Activated CD4-positive, alpha-beta T cell treated with anti-CD3 and anti-CD28 coated beads for 1 hour (primary cell): ENCODE measurements around the gene GOT1.

Experiments
- DNase-seq: peaks from one replicate; pipeline ENCODE4 v3.0.0-alpha.2; 2020

Gene GOT1

GRCh38 chr10:99430451-99431189 is at the start of gene GOT1:
TSS of gene GOT1 (minus strand) at chr10:99430624. CDS start at chr10:99430565, 59 bp downstream.
- DNase-seq, result peak; percentile 89

GRCh38 chr10:99470327-99470726 is 39.9 kb upstream of the GOT1 start:
- no peak for DNase-seq

DNA sequence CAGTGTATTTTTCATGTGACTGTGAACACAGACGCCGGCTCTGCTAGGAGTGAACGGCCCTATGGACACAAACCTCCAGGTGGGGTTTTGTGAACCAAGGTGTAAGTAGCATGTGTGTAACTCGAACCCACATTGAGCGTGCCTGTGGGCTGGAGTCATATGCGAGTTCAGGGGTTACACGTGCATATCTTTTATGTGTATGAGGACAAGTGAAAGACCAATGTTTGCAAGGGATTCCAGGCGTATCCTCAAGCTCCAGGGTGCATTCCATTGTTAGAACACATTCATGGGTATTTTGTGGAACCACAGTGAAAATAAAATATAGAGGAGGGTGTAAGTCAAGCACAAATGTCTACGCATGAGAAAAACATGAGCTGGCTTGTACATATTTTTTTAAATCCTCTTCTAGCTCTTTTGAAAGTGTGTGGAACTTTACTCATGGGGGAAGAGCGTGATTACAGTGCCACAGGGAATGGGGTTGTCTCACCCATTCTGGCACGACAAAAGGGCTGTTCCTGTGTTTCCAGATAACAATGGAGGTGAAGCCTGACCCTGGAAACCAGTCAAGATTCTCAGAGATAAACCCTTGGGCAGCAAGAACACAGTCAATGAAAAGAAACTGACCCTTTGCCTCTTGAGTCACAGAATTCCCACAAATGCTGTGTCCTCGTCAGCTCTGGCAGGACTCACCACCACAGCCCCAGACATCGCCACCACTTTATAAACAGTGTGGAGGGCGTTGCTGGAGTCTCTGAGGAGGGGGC is 37.0 kb upstream of the GOT1 start:
- no peak for DNase-seq

- DNase-seq, result no peak
Observed at GRCh38 chr10:99466632-99467223, 36.3 kb upstream of the GOT1 start.

DNA sequence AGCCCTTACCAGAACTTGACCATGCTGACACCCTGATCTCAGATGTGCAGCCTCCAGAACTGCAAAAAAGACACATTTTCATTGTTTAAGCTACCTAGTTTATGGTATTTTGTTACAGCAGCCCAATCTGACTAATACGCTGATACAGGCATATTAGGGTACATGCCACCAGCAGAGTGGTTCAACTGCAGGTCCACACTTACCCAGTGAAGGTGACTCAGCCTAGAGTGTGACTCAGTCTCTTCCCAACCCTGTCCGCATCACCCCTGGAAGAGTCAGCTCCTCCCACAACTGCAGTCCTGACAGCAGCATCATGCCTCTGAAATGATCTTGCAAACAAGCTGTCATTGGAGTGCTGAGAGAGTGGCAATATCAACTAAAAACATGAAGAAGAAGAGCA is 30.8 kb upstream of the GOT1 start:
- no peak for DNase-seq

DNA sequence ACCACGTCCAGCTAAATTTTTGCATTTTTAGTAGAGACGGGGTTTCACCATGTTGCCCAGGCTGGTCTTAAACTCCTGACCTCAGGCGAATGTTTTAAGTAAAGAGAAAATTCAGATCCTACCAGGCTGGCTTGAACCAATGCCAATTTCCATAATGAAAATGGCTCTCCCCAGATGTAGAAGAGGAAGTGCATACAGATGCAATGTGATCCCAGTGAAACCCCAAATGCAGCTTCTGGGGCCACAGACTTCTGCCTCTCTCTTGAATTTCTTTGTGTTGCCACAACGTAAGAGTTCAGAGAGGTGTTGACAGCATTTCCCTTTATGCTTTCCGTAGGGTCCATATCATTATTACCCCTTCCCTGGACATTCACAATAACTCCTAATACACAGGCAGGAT is 29.6 kb upstream of the GOT1 start:
- DNase-seq, result no peak

GRCh38 chr10:99459217-99459616 is 28.8 kb upstream of the GOT1 start:
- DNase-seq, result no peak

GRCh38 chr10:99457813-99458212 is 27.4 kb upstream of the GOT1 start:
- no peak for DNase-seq

DNA sequence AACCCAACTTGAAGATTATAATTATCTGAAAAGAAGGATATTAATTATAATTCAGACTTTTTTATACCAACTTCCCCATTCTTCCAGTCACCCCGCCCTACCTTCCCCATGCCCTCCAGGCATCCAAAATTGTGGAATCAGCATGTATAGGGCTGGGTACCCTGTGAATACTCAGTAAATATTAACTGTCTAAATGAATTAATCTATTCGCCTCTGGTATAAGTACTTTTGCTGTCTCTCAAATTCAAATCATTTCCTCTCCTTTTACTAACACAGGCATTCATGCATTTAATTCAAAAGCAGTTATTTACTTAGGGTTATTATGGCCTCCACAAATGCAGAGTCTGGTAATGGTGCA is 26.5 kb upstream of the GOT1 start:
- DNase-seq, result no peak

DNA sequence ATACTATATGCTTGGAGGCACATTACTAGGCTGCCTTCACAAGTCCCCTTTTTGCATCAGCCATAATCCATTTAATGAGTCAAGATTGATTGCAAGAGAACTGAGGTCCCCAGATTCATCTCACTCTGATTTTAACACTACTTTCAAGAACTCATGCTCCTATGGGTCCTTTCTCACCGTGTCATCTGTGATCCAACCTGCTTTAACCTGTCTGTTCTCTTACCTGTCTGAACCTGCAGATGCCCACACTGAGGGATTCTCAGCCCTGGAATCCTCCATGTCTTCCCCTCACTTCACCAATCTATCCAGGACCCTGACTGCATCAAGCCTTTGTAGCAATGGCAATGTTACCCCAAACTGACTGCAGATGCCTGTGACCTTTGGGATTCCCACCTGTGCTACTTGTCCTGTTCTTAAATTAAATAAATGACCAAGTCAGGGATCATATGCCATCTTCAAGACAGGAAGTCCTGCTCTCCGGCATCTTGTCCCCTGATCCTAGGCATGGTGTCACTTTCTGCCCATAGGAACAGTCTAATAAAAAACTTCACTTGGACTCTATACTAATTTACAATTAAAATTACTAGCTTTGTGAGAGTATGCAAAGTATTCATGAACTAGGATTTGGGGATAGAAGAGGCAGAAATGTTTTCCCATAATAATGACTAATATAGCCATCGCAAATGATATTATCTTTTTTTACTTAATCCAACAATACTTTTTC is 25.9 kb upstream of the GOT1 start:
- DNase-seq, result no peak

GRCh38 chr10:99451981-99452380 is 21.6 kb upstream of the GOT1 start:
- no peak for DNase-seq

GRCh38 chr10:99451499-99451788 is 21.0 kb upstream of the GOT1 start:
- no peak for DNase-seq

DNA sequence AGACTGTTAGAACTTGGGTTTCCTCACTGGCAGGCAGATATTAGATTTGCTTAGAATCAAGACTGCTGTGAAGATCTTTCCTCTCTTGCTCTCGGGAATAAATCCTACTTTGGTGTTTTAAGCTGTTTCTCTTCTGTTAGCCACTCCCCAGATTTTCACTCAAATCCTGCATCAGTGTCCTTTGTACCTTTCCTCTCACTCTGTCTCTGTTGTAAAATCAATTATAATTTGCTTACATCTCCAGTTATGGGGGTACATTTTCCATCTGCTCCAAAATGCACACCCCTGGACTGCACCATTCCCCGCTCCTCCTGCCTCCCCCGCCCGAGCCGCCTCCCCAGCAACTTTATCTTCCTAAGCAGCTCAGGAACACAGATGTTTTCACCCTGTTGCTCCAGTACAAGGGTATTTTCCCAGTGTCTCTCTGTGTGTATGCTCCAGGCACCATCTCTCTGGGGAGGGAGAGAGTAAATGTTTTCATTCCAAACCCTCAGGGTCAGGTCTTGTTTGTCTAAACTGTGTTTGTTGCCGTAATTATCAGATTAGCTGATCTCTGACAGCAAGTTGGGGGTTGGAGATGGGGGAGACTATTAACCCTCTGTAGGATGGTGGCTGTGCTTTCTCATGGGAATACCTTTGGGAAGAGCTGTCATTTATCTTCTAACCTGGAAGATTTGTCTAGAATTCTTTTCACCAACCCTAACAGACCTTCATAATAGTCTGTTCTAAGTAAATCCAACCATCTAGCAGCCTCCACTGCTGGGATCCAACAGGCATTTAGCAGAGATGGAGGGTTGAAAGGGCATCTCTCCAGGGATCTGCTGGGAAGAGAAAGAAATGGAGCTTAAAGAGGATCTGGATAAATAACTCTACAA is 20.4 kb upstream of the GOT1 start:
- no peak for DNase-seq

DNA sequence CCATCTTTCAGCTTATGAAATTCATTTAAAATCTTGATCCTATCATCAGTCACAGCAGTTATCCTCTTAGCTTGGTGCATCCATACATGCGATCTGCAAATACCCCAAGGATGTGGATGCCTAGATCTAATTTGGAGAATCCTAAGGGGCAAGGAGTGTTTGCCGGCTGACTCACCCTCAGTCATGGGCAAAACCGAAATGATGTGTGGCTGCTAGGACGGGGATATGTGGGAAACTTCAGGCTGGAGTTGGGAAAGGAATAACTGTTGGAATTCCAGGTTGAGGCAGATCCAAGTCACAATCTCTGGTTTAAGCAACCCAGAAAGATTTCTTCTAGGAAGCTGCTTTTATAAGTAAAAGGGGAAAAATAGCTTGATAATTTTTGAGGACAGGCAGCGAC is 19.7 kb upstream of the GOT1 start:
- DNase-seq, result no peak

DNA sequence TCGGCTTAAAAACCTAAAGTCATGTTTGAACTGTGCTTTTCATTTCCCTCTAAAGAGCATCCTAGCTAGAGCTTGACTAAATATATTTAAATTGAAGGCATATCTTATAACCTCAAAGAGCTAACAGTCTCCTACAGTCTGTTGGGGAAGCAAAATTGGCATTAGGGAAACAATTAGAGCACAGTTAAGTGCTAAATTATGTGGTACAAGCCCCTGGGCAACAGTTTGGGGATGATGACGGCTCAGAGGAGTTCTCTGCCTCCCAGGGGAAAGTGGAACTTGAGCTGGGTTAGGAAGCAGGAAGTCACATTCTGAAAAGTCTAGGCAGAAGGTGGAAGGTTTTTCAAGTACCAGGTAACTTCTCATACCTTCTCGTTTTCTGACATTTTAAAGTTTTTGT is 18.6 kb upstream of the GOT1 start:
- no peak for DNase-seq

DNA sequence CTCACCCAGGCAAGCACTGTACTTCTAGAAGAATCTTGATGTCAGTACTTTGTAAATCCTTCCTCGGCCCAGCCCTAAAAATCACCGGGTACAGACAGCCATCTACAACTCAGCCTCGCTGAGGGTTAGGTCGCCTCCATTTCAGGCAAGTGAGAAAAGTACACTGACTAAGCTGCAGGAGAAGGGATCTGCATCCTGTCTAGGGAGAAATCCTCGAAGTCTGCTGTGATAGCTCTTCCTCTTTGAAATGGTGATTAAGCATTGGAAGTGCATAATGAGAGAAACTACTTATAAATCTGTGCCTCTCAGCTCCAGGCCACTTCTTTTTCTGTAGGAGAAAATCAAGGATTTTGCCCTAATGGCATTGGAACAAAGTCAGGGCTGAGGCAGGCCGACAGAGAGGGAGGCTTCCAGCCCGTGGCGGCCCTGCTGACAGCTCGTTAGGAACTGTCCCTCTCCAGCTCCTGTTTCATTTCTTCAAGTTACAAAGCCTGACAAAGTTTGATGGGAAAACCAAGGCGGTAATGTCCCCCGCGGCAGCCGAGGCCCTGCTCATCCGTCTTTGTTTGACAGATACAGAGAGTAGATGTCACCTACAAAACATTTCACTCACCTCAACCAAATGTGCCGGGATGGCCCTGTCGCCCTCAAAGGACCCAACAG is 14.1 kb upstream of the GOT1 start:
- no peak for DNase-seq

- DNase-seq, result no peak
Observed at GRCh38 chr10:99443500-99443899, 13.1 kb upstream of the GOT1 start.

GRCh38 chr10:99442394-99442793 is 12.0 kb upstream of the GOT1 start:
- DNase-seq, result no peak

DNA sequence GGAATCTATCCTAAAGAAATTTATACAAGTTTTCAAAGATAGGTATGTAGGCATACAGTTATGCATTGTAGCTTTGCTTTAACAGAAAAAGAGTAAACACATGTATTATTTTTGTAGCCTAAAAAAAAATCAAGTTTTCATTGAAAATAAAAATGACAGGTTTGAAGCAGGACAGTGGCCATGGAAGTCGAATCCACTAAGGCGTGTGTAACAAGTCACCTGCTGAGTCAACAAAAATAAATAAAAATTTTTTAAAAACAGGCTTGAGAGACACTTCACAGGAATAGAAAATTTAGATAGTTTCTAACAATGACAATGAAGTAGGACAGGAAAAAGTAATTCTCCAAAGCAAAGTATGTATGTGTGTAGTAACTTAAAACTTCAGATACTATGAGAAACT is 8.5 kb upstream of the GOT1 start:
- no peak for DNase-seq

- DNase-seq, result no peak
Observed at GRCh38 chr10:99435986-99436638, 5.7 kb upstream of the GOT1 start.

DNA sequence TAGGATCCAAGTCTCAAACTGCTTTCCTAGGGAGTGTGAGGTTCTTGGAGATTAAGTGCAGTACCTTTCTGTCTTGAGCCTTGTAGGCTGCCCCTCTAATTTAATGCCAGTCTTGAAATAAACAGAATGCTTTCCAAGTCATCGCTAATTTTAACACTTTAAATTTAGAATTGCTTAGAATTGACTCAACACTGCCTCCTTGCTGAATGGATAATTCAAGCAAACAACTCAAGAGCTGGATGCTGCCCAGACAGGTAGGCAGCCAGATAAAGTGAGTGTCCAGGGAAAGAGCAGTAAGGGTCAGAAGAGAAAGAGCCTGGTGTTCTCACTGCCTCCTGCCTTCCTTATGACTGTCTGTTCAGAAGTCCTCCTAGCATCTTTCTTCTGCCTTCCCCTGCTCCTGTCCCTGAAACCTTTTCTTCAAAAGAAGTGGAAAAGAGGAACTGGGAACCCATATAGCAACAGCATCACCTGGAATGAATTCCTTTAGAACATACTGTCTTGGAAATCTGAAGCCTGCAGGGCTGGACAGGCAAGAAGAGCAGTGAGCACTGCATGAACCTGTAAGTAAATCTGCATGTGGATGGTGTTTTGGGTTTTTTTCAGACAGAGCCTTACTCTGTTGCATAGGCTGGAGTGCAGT is 3.1 kb upstream of the GOT1 start:
- DNase-seq, result no peak
